Pulmonary artery endothelial cell (primary cell): ENCODE measurements around the gene TMEM165. TPM values are rescaled to one million over a fixed set of nuclear protein-coding genes. Genes with fewer than 3 reads are reported as not detected.
"Not testable (repeated sequence)": the region's sequence is repeated elsewhere in the genome, so short reads cannot be mapped to it uniquely, and the experiment has no call there.

Experiments
- DNase-seq: peaks from one replicate; pipeline ENCODE4 v3.0.0-alpha.2; 2011; ENCODE audit warnings: low read depth, low spot score
- total RNA-seq: library from RNA; depleted of rRNA; stranded (reverse); fragments of >200 nt; gene quantifications from 2 replicates; pipeline ENCODE4 v1.2.3, GENCODE V29; 2014

The TMEM165 gene
- 116 and 131 TPM in 2 replicates for total RNA-seq

- peak; percentile 54 for DNase-seq
Measured at GRCh38 chr4:55395529-55396307, at the start of gene TMEM165. TSS of gene TMEM165 (plus strand) at chr4:55395957. CDS start at chr4:55396190, 233 bp downstream.

GRCh38 chr4:55345980-55346850 is 49.5 kb upstream of the TMEM165 start, which contains the start of gene SRD5A3:
TSS of gene SRD5A3 (plus strand) at chr4:55346242. CDS start at chr4:55346337, 95 bp downstream.
- DNase-seq: no peak

GRCh38 chr4:55346851-55347255 is 48.9 kb upstream of the TMEM165 start:
- DNase-seq: no peak

GRCh38 chr4:55347610-55348228 is 48.0 kb upstream of the TMEM165 start:
- no peak for DNase-seq

- DNase-seq: no peak
Measured at GRCh38 chr4:55348466-55348865, 47.3 kb upstream of the TMEM165 start.

- DNase-seq: not testable (repeated sequence)
Measured at GRCh38 chr4:55350870-55351269, 44.9 kb upstream of the TMEM165 start.

GRCh38 chr4:55351824-55352223 is 43.9 kb upstream of the TMEM165 start:
- no peak for DNase-seq

- no peak for DNase-seq
Measured at GRCh38 chr4:55352726-55353125, 43.0 kb upstream of the TMEM165 start.

GRCh38 chr4:55353228-55353747 is 42.5 kb upstream of the TMEM165 start:
- not testable (repeated sequence) for DNase-seq

GRCh38 chr4:55354648-55355047 is 41.1 kb upstream of the TMEM165 start:
- DNase-seq: no peak

GRCh38 chr4:55355555-55355954 is 40.2 kb upstream of the TMEM165 start:
- DNase-seq: no peak

GRCh38 chr4:55356991-55357461 is 38.7 kb upstream of the TMEM165 start:
- no peak for DNase-seq

GRCh38 chr4:55358246-55358645 is 37.5 kb upstream of the TMEM165 start:
- DNase-seq: no peak

- no peak for DNase-seq
Measured at GRCh38 chr4:55358668-55359067, 37.1 kb upstream of the TMEM165 start.

- DNase-seq: no peak
Measured at GRCh38 chr4:55359397-55359916, 36.3 kb upstream of the TMEM165 start.

- DNase-seq: not testable (repeated sequence)
Measured at GRCh38 chr4:55362938-55363337, 32.8 kb upstream of the TMEM165 start.

- DNase-seq: no peak
Measured at GRCh38 chr4:55363691-55364351, 31.9 kb upstream of the TMEM165 start.

- DNase-seq: peak; percentile 32
Measured at GRCh38 chr4:55364691-55365344, 30.9 kb upstream of the TMEM165 start.

- no peak for DNase-seq
Measured at GRCh38 chr4:55365345-55365728, 30.4 kb upstream of the TMEM165 start.

GRCh38 chr4:55366621-55367020 is 29.1 kb upstream of the TMEM165 start:
- DNase-seq: no peak
